GM12878 (cell line): ENCODE data around the gene SLF2. TPM values are rescaled to one million over a fixed set of nuclear protein-coding genes. Genes with fewer than 3 reads are reported as not detected.

Experiments used
- ATAC-seq: fragments of 200-7000 bp; cut with Tn5 transposase; 3 replicates; pipeline ENCODE4 v1.9.1; 2020; ENCODE audit warnings: mild to moderate bottlenecking, moderate library complexity
- BruUV-seq: library from RNA; stranded (reverse); fragments of 400-500 nt; replicated peaks from 2 replicates; lab custom pipeline; 2021; lab: Mats Ljungman, UMichigan
- CTCF ChIA-PET: fragments of 300-600 bp; sonication (Branson Sonifier 250); formaldehyde crosslinking; extraction: SDS; loops from one replicate; lab custom pipeline; 2021; ENCODE audit warnings: inconsistent platforms; lab: Yijun Ruan, JAX
- POLR2A ChIA-PET: fragments of 350-600 bp; formaldehyde crosslinking; extraction: SDS; loops from one replicate; lab custom pipeline; 2021; ENCODE audit warnings: inconsistent platforms; lab: Charles Lee
- RAD21 ChIA-PET: fragments of 300-600 bp; sonication (Branson Sonifier 250); formaldehyde crosslinking; loops from one replicate; lab custom pipeline; 2023; ENCODE audit warnings: antibody characterized with exemption; ENCODE audit not compliant: unreplicated experiment; lab: Charles Lee
- SMC1A ChIA-PET: fragments of 300-600 bp; sonication (Branson Sonifier 250); formaldehyde crosslinking; loops from one replicate; lab custom pipeline; 2023; ENCODE audit not compliant: unreplicated experiment, uncharacterized antibody; lab: Charles Lee
- DNase-seq: peaks from one replicate; pipeline ENCODE4 v3.0.0-alpha.2; 2011; ENCODE audit warnings: low read depth, low spot score
- FAIRE-seq: peaks from 3 replicates; lab custom pipeline; 2011; peaks lifted over from hg19 to GRCh38; lab: Jason Lieb, UNC
- H2AFZ ChIP-seq: 2 replicates; pipeline ENCODE4 v1.6.0; 2011; ENCODE audit warnings: low read depth, low read length, control low read depth; ENCODE audit not compliant: control insufficient read depth
- H3K27ac ChIP-seq: 2 replicates; pipeline ENCODE4 v1.5.1; 2011; ENCODE audit warnings: control low read depth; ENCODE audit not compliant: control insufficient read depth, insufficient read depth
- H3K27me3 ChIP-seq, 2 experiments: replicated peaks in 1 of 2; 2 replicates each; pipeline versions ENCODE4 v1.6.0 to v1.6.1; 2011; ENCODE audit warnings: low read length in 1 of 2; ENCODE audit not compliant: control insufficient read depth in 2 of 2, insufficient read depth in 2 of 2
- H3K36me3 ChIP-seq, 2 experiments: 2 replicates each; pipeline ENCODE4 v1.5.1; 2011; ENCODE audit warnings: low read length in 1 of 2; ENCODE audit not compliant: control insufficient read depth in 2 of 2, insufficient read depth in 2 of 2
- H3K4me1 ChIP-seq: 2 replicates; pipeline ENCODE4 v1.6.1; 2011; ENCODE audit warnings: mild to moderate bottlenecking, low read length, moderate library complexity, mixed read lengths; ENCODE audit not compliant: control insufficient read depth, insufficient read depth
- H3K4me2 ChIP-seq: 2 replicates; pipeline ENCODE4 v1.6.0; 2011; ENCODE audit warnings: control low read depth; ENCODE audit not compliant: control insufficient read depth, insufficient read depth
- H3K4me3 ChIP-seq: fragments of 200-600 bp; sonication (generic); 2 replicates; pipeline ENCODE4 v1.5.1; 2016
- H3K79me2 ChIP-seq: 2 replicates; pipeline ENCODE4 v1.6.0; 2011; ENCODE audit warnings: low read length; ENCODE audit not compliant: control insufficient read depth, insufficient read depth
- H3K9ac ChIP-seq: 2 replicates; pipeline ENCODE4 v1.8.0; 2011; ENCODE audit warnings: low read length, control low read depth, mixed read lengths; ENCODE audit not compliant: control insufficient read depth, insufficient read depth
- H3K9me3 ChIP-seq: replicated peaks from 3 replicates; pipeline ENCODE4 v1.5.1; 2011; ENCODE audit warnings: mild to moderate bottlenecking, low read length; ENCODE audit not compliant: control insufficient read depth, insufficient read depth
- H4K20me1 ChIP-seq: 2 replicates; pipeline ENCODE4 v1.6.0; 2011; ENCODE audit not compliant: control insufficient read depth, insufficient read depth
- TCF12 ChIP-seq: IDR thresholded peaks from 2 replicates; pipeline ENCODE4 v1.6.1; 2011; ENCODE audit warnings: low read depth, mild to moderate bottlenecking, low read length
- WGBS: methylation state at CpG from one replicate; pipeline ENCODE4 v1.1.6; 2016; ENCODE audit warnings: low lambda C conversion rate; ENCODE audit not compliant: insufficient replicate concordance, insufficient coverage; ENCODE audit errors: missing lambda C conversion rate; 5-methylcytosine and 5-hydroxymethylcytosine counted together
- in situ Hi-C: fragments of 300-500 bp; cut with MboI; formaldehyde crosslinking; loops from 9 replicates; pipeline ENCODE4 v1.14.3; 2018; ENCODE audit warnings: mixed read lengths
- intact Hi-C: fragments of 100-400 bp; cut with micrococcal nuclease; formaldehyde crosslinking; loops from one replicate; pipeline ENCODE4 v1.14.2; 2022; ENCODE audit not compliant: unreplicated experiment
- polyA plus RNA-seq, 11 experiments: library from polyadenylated mRNA; depleted of rRNA in 4 of 11; unstranded in 6 of 11; stranded (reverse) in 5 of 11; fragments of >200 nt; fragmentation: Nextera tagmentation in 4 of 11; fragmentation: Illumina TruSeq in 1 of 11; extraction: Ambion mirVana in 4 of 11; extraction: Trizol in 1 of 11; gene quantifications; 1 replicate in 1 of 11; 2 replicates in 10 of 11; pipeline versions ENCODE4 v1.2.1 to v1.2.3, GENCODE V29; 2011 to 2016; ENCODE audit warnings: inconsistent platforms in 2 of 11, missing spikeins in 2 of 11, low read depth in 1 of 11
- total RNA-seq, 4 experiments: library from RNA; depleted of rRNA in 3 of 4; stranded (reverse); fragments of >200 nt in 3 of 4; fragmentation: Illumina TruSeq in 1 of 4; extraction: Trizol in 1 of 4; gene quantifications; 2 replicates each; pipeline versions ENCODE4 v1.2.1 to v1.2.3, GENCODE V29; 2013 to 2021
- TF ChIP-seq, protein P1 (sequence below): IDR thresholded peaks from 2 replicates; pipeline ENCODE4 v1.6.1; 2012; ENCODE audit warnings: mild to moderate bottlenecking, low read depth, low read length

Gene SLF2
- total and polyA plus RNA-seq, 10 of the 15 experiments (the other 5 are each of a cell fraction or from before 2014, with no cell fraction given): 3.0 to 25.2 (median 17.9) TPM

DNA sequence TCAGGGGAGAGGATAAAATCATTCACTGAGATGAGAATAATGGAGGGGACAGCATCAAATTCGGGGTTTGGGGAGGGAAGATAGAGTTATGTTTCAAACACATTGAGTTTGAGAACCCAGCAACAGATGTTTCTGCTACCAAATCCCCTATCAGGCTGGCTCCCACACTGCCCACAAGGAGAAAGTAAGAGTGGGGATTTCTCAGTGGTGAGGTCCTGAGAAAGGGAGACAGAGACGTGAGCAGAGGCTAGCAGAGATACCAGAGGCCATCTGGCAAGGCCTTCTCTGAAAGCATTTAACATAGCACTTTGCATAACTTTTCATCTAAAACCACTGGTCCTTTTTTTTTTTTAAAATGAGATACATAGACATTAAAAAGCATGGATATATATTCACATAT lies 7.8 kb upstream of the SLF2 start:
- Histone ChIP-seq H3K79me2 (no peaks in the 10 kb centered on the region), H3K4me3 (no peak overlapping the region), H2AFZ (no peak overlapping the region), H3K4me2 (no peak overlapping the region), H3K27me3 (no peaks in the 10 kb centered on the region), H3K36me3 (no peaks in the 10 kb centered on the region), H3K9ac (no peak overlapping the region), H3K4me1 (0 out of 2 replicates have a peak, but pooled peaks cover 4% of the 10 kb centered on the region), H3K9me3 (no peaks in the 10 kb centered on the region), H4K20me1 (no peaks in the 10 kb centered on the region), H3K27ac (no peak overlapping the region)
- POLR2A ChIA-PET: interaction anchor here (1.4 kb wide), 1 partner anchor 17 kb away, joined by 3 read pairs; no protein-coding TSS in a partner anchor
- SMC1A ChIA-PET: interaction anchor here (0.7 to 1.4 kb wide), 2 partner anchors 10 to 309 kb away, joined by 3 read pairs; no protein-coding TSS in a partner anchor
- FAIRE-seq (no peak), ATAC-seq (peak; percentile 43; the same call in 2 of the 3 replicates), DNase-seq (no peak)
- intact Hi-C loops (no loop called here), in situ Hi-C loops (no loop called here)
- no TSS peak for BruUV-seq
- WGBS: 0% methylated on average over 2 of the region's 2 CpGs
- TF ChIP-seq, protein P1, sequence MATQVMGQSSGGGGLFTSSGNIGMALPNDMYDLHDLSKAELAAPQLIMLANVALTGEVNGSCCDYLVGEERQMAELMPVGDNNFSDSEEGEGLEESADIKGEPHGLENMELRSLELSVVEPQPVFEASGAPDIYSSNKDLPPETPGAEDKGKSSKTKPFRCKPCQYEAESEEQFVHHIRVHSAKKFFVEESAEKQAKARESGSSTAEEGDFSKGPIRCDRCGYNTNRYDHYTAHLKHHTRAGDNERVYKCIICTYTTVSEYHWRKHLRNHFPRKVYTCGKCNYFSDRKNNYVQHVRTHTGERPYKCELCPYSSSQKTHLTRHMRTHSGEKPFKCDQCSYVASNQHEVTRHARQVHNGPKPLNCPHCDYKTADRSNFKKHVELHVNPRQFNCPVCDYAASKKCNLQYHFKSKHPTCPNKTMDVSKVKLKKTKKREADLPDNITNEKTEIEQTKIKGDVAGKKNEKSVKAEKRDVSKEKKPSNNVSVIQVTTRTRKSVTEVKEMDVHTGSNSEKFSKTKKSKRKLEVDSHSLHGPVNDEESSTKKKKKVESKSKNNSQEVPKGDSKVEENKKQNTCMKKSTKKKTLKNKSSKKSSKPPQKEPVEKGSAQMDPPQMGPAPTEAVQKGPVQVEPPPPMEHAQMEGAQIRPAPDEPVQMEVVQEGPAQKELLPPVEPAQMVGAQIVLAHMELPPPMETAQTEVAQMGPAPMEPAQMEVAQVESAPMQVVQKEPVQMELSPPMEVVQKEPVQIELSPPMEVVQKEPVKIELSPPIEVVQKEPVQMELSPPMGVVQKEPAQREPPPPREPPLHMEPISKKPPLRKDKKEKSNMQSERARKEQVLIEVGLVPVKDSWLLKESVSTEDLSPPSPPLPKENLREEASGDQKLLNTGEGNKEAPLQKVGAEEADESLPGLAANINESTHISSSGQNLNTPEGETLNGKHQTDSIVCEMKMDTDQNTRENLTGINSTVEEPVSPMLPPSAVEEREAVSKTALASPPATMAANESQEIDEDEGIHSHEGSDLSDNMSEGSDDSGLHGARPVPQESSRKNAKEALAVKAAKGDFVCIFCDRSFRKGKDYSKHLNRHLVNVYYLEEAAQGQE: no peak
- 0 out of 2 replicates have a peak, but pooled peaks have one; percentile 29 for TF ChIP-seq TCF12
- CTCF ChIA-PET: interaction anchor here (1.6 kb wide), 1 partner anchor 10 kb away, joined by 3 read pairs; no protein-coding TSS in a partner anchor
- RAD21 ChIA-PET: no interaction called here
